Osteoblast (primary cell): ENCODE data around the gene ADM5. TPM values are rescaled to one million over a fixed set of nuclear protein-coding genes. Genes with fewer than 3 reads are reported as not detected.
A peak's percentile ranks its signal among the peaks of the same experiment; 100 is the strongest.

Experiments used
- DNase-seq: peaks from one replicate; pipeline ENCODE4 v3.0.0; 2011; ENCODE audit warnings: low spot score, mixed read lengths; ENCODE audit not compliant: insufficient read length; ENCODE audit errors: missing footprints
- H2AFZ ChIP-seq: 2 replicates; pipeline ENCODE4 v1.6.0; 2011; ENCODE audit warnings: mild to moderate bottlenecking, low read length
- H3K27ac ChIP-seq: 2 replicates; pipeline ENCODE4 v1.5.1; 2011; ENCODE audit warnings: mild to moderate bottlenecking, low read depth, low read length, moderate library complexity
- H3K27me3 ChIP-seq: 2 replicates; pipeline ENCODE4 v1.6.0; 2012; ENCODE audit warnings: mild to moderate bottlenecking, control low read depth, inconsistent platforms, low read length, moderate library complexity; ENCODE audit not compliant: insufficient read depth
- H3K36me3 ChIP-seq: 2 replicates; pipeline ENCODE4 v1.5.1; 2011; ENCODE audit warnings: mild to moderate bottlenecking, low read length, control low read depth, moderate library complexity; ENCODE audit not compliant: insufficient read depth
- H3K4me1 ChIP-seq: 2 replicates; pipeline ENCODE4 v1.5.1; 2011; ENCODE audit warnings: mild to moderate bottlenecking, low read length, control low read depth, moderate library complexity; ENCODE audit not compliant: insufficient read depth
- H3K4me2 ChIP-seq: 2 replicates; pipeline ENCODE4 v1.6.0; 2011; ENCODE audit warnings: mild to moderate bottlenecking, low read length; ENCODE audit not compliant: insufficient read depth
- H3K4me3 ChIP-seq: fragments of 200-600 bp; sonication (generic); 3 replicates; pipeline ENCODE4 v1.5.1; 2012; ENCODE audit warnings: mild to moderate bottlenecking, low read length, inconsistent platforms; ENCODE audit not compliant: insufficient read depth
- H3K79me2 ChIP-seq: 2 replicates; pipeline ENCODE4 v1.6.0; 2012; ENCODE audit warnings: mild to moderate bottlenecking, low read length, control low read depth, inconsistent platforms; ENCODE audit not compliant: insufficient read depth
- H3K9me3 ChIP-seq: 2 replicates; pipeline ENCODE4 v1.5.1; 2011; ENCODE audit warnings: low read depth, low read length, control low read depth
- H4K20me1 ChIP-seq: 2 replicates; pipeline ENCODE4 v1.6.0; 2012; ENCODE audit warnings: mild to moderate bottlenecking, low read length, control low read depth; ENCODE audit not compliant: insufficient read depth
- CTCF ChIP-seq: IDR thresholded peaks from 2 replicates; pipeline ENCODE4 v1.5.1; 2011; ENCODE audit warnings: mild to moderate bottlenecking, low read depth, low read length, moderate library complexity; ENCODE audit errors: extremely low read depth
- total RNA-seq: library from RNA; depleted of rRNA; stranded (reverse); fragments of >200 nt; gene quantifications from 2 replicates; pipeline ENCODE4 v1.2.3, GENCODE V29; 2012

ADM5 gene
- total RNA-seq, 1 donor: under 0.01 TPM

DNA sequence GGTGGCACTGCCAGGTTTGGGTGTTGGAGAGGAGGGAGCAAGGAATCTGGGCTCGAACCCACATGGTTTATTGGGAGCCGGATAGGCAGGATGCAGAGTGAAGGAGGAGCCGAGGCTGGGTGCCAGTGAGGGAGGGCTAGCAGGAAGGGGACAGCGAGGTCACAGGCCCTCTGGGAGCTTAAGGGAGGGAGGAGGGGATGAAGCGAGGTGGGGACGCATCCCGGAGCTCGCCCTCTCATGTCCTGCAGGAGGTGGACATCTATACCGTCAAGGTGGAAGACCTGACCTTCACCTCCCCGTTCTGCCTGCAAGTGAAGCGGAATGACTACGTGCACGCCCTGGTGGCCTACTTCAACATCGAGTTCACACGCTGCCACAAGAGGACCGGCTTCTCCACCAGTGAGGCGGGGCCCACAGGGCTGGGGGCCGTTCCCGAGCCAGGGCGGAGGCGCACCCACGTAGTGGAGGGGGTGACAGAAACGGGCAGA, 3.5 kb upstream of the ADM5 start:
- no peak overlapping the region for H3K4me2 ChIP-seq
- no peak overlapping the region for H3K27ac ChIP-seq
- H2AFZ ChIP-seq: no peak overlapping the region
- no peaks in the 10 kb centered on the region for H3K27me3 ChIP-seq
- H3K36me3 ChIP-seq: peaks cover 42% of the 10 kb centered on the region
- H4K20me1 ChIP-seq: peaks cover 18% of the 10 kb centered on the region
- H3K4me3 ChIP-seq: no peak overlapping the region
- H3K79me2 ChIP-seq: peaks cover 13% of the 10 kb centered on the region
- TF ChIP-seq CTCF: no peak
- peak; percentile 85 for DNase-seq
- no peaks in the 10 kb centered on the region for H3K9me3 ChIP-seq
- peaks cover 20% of the 10 kb centered on the region for H3K4me1 ChIP-seq

DNA sequence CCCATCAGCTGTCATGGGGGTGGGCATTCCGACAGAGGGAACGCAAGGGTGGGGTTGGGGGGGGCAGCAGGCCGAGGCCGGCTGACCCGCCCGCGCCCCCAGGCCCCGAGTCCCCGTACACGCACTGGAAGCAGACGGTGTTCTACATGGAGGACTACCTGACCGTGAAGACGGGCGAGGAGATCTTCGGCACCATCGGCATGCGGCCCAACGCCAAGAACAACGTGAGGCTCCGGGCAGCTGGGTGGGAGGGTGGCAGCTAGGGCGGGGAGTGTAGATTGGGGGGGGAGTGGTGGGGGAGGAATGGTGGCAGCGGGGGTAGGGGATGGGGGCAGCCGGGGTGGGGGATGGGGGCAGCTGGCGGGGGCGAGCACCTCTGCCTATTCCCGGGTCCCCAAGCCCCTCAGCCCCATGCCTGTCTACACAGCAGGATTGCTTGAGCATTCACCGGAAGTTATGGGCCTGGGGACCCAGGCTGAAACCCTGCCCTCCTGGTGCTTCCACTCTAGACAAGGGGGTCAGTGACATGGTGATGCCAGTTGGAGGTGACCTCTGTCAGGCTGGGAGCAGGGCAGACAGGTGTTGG, 2.8 kb upstream of the ADM5 start:
- Histone ChIP-seq H3K27ac (no peak overlapping the region), H3K36me3 (peaks cover 42% of the 10 kb centered on the region), H3K4me2 (no peak overlapping the region), H3K4me1 (peaks cover 26% of the 10 kb centered on the region), H3K79me2 (peaks cover 8% of the 10 kb centered on the region), H4K20me1 (peaks cover 13% of the 10 kb centered on the region), H2AFZ (no peak overlapping the region), H3K9me3 (no peaks in the 10 kb centered on the region), H3K27me3 (no peaks in the 10 kb centered on the region), H3K4me3 (no peak overlapping the region)
- no peak for TF ChIP-seq CTCF
- peak; percentile 85 for DNase-seq

DNA sequence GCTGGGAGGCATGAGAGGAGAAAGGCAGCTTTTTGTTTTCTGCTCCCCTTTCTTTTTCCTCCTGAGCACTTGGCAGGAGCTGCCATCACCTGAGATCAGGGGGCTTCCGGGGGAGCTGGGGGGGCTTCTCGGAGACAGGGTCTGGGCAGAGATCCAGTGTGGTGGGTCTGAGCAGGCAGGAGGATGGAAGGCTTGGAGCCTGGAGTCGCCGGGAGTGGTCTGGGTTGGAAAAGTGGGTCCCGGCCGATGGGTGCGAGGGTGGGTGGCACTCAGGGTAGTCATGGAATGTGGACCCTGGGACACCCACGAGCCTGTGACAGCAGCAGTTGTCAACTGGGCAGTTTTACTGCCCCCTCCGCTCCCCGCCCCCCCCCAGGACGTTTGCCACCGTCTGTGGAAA, 2.2 kb upstream of the ADM5 start:
- H3K27ac ChIP-seq: no peak overlapping the region
- peaks cover 8% of the 10 kb centered on the region for H4K20me1 ChIP-seq
- peaks cover 36% of the 10 kb centered on the region for H3K36me3 ChIP-seq
- no peak overlapping the region for H3K4me3 ChIP-seq
- peak; percentile 44 for DNase-seq
- peaks cover 24% of the 10 kb centered on the region for H3K4me1 ChIP-seq
- H2AFZ ChIP-seq: no peak overlapping the region
- no peaks in the 10 kb centered on the region for H3K9me3 ChIP-seq
- no peak overlapping the region for H3K4me2 ChIP-seq
- peaks cover 4% of the 10 kb centered on the region for H3K79me2 ChIP-seq
- no peaks in the 10 kb centered on the region for H3K27me3 ChIP-seq
- TF ChIP-seq CTCF: no peak

DNA sequence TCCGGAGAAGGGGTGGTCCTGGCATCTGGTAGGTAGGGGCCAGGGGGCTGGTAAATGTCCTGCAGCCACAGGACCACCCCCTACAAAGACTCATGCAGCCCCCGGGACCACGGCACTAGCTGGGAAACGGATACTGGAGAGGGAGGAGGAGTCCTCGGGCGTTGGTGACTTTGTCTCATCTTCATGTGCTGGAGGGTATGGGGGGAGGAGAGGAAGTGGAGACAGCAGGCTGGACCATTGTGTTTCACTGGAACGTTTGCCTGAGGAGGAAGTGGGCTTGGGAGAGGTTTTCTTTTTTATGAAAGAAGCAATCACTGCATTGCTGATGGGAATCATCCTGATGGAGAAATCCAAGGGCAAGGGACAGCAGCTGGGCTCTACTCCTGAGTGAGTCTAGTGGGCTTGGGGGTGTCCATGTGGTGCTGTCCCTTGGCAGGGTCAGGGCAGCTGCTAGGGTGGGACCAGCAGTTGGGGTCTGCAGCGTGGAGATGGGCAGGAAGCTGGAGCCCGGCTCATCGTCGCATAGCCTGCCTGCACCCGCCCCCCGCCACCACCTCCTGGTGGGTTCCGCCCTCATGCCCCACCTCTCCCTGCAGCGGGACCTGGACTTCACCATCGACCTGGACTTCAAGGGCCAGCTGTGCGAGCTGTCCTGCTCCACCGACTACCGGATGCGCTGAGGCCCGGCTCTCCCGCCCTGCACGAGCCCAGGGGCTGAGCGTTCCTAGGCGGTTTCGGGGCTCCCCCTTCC, 1.7 kb upstream of the ADM5 start:
- no peak for TF ChIP-seq CTCF
- H3K9me3 ChIP-seq: no peaks in the 10 kb centered on the region
- no peak overlapping the region for H3K4me2 ChIP-seq

More for the DNA sequence above, 1.7 kb upstream of the ADM5 start:
- Histone ChIP-seq H3K79me2 (peaks cover 4% of the 10 kb centered on the region), H4K20me1 (peaks cover 3% of the 10 kb centered on the region), H3K4me1 (peaks cover 20% of the 10 kb centered on the region), H3K36me3 (peaks cover 31% of the 10 kb centered on the region), H2AFZ (no peak overlapping the region), H3K27ac (no peak overlapping the region), H3K4me3 (no peak overlapping the region), H3K27me3 (no peaks in the 10 kb centered on the region)
- peak; percentile 91 for DNase-seq
